Peyer's patch (tissue), 4 donors: ENCODE measurements around the gene PRRT4. TPM values are rescaled to one million over a fixed set of nuclear protein-coding genes. Genes with fewer than 3 reads are reported as not detected.

Experiments
- DNase-seq, 3 donors: peaks; one replicate each; pipeline ENCODE4 v3.0.0-alpha.2; 2017 to 2019
- H3K27ac ChIP-seq, 4 donors: fragments of 200-600 bp; sonication (generic); one replicate each; pipeline ENCODE4 v1.5.1; 2016 to 2019
- H3K27me3 ChIP-seq, 2 donors: fragments of 200-600 bp; sonication (generic); one replicate each; pipeline ENCODE4 v1.5.1; 2019
- H3K36me3 ChIP-seq, 3 donors: fragments of 200-600 bp; sonication (generic); one replicate each; pipeline ENCODE4 v1.5.1; 2016 to 2019
- H3K4me1 ChIP-seq, 4 donors: fragments of 200-600 bp; sonication (generic); one replicate each; pipeline ENCODE4 v1.5.1; 2016 to 2019
- H3K4me3 ChIP-seq, 4 donors: fragments of 200-600 bp; sonication (generic); 1 replicate in 3 of 4; 2 replicates in 1 of 4; pipeline ENCODE4 v1.5.1; 2016 to 2019; ENCODE audit warnings: mild to moderate bottlenecking in 1 of 4
- H3K9me3 ChIP-seq, 4 donors: fragments of 200-600 bp; sonication (generic); one replicate each; pipeline ENCODE4 v1.5.1; 2016 to 2019; ENCODE audit warnings: mild to moderate bottlenecking in 1 of 4
- CTCF ChIP-seq, 6 experiments: fragments of 450-650 bp in 4 of 6; fragments of 200-600 bp in 2 of 6; sonication (generic) in 1 of 6; IDR thresholded peaks; one replicate each; pipeline ENCODE4 v1.5.1; 2017 to 2019; ENCODE audit warnings: antibody characterized with exemption in 6 of 6, mild to moderate bottlenecking in 3 of 6, moderate library complexity in 1 of 6
- POLR2A ChIP-seq, 2 donors: fragments of 450-650 bp; IDR thresholded peaks; one replicate each; pipeline ENCODE4 v1.5.1; 2017; ENCODE audit warnings: antibody characterized with exemption in 2 of 2, mild to moderate bottlenecking in 2 of 2, moderate library complexity in 2 of 2
- total RNA-seq, 4 donors: library from RNA; depleted of rRNA; stranded (reverse); fragments of >200 nt; gene quantifications; one replicate each; pipeline ENCODE4 v1.1.0, GENCODE V29; 2016

The PRRT4 gene
- total RNA-seq, 4 donors from 2014 or later, result 0.66 TPM; not detected in 3

DNA sequence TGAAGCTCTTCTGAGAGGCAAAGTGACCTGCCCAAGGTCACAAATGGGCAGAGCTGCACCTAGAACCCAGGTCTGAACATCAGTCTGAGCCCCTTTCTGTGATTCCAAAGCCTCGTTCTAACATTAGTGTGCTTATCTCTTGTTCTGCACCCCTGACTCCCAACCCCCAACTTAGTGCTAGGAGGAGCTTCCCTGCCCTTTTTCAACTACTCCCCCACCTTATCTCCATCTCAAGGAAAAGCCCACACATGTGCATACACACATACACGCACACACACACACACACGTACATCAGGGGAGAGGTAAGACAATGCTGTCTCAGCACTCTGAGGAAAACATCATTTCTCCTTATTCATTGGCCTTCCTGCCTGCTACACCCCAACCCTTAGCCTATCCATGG, 8.3 kb downstream of the PRRT4 start:
- no peak overlapping the region for H3K27ac ChIP-seq
- TF ChIP-seq POLR2A (IDR thresholded peaks at IDR 0.05), result no peak
- TF ChIP-seq CTCF (IDR thresholded peaks at IDR 0.05), result no peak
- H3K9me3 ChIP-seq, result no peaks in the 10 kb centered on the region
- DNase-seq, result no peak
- peaks cover 0 to 13% (median 3%) of the 10 kb centered on the region in 4 donors for H3K4me1 ChIP-seq
- no peaks in the 10 kb centered on the region for H3K36me3 ChIP-seq
- H3K27me3 ChIP-seq, result peaks cover 0 to 9% of the 10 kb centered on the region in 2 donors
- no peak overlapping the region for H3K4me3 ChIP-seq

DNA sequence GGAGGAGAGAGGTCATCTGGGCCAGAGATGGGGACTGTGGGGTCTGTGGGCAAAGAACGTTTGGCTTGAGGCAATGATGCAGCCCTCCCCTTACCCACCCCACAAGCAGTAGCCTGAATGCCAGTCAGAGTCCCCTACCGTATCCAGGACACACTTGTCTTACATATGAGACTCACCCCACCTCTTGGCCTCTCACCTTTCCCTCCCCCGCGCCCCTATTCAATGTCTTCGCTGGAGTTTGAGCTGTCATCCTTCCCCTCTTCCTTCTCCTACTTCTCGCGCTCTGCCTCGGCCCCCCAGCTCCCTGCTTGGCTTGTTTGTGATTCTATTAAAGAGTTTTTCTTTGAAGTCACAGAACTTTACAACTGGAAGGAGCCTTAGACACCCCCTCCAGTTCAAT, 8.9 kb downstream of the PRRT4 start:
- Histone ChIP-seq H3K4me1 (peaks cover 0 to 13% (median 3%) of the 10 kb centered on the region in 4 donors), H3K36me3 (no peaks in the 10 kb centered on the region), H3K9me3 (no peaks in the 10 kb centered on the region), H3K4me3 (no peak overlapping the region), H3K27ac (no peak overlapping the region), H3K27me3 (peaks cover 0 to 9% of the 10 kb centered on the region in 2 donors)
- TF ChIP-seq POLR2A (IDR thresholded peaks at IDR 0.05) (no peak), CTCF (IDR thresholded peaks at IDR 0.05) (no peak)
- DNase-seq, result no peak

- no peak for TF ChIP-seq POLR2A (IDR thresholded peaks at IDR 0.05)
- peak in 3 of 6 experiments; percentile 35 to 39 (median 36) for TF ChIP-seq CTCF (IDR thresholded peaks at IDR 0.05)
- Histone ChIP-seq H3K4me1 (peaks cover 0 to 13% (median 3%) of the 10 kb centered on the region in 4 donors), H3K4me3 (peak overlapping the region in 3 of 4 donors; percentile 14 to 44 (median 41)), H3K27me3 (peaks cover 0 to 9% of the 10 kb centered on the region in 2 donors), H3K27ac (no peak overlapping the region), H3K36me3 (no peaks in the 10 kb centered on the region), H3K9me3 (no peaks in the 10 kb centered on the region)
- no peak for DNase-seq
Observed at GRCh38 chr7:128352153-128352537, 9.3 kb downstream of the PRRT4 start.

GRCh38 chr7:128351296-128352152, 10.0 kb downstream of the PRRT4 start:
- peaks cover 0 to 13% (median 3%) of the 10 kb centered on the region in 4 donors for H3K4me1 ChIP-seq
- peak overlapping the region in 3 of 4 donors; percentile 41 to 44 (median 41) for H3K4me3 ChIP-seq
- no peak for TF ChIP-seq CTCF (IDR thresholded peaks at IDR 0.05)
- no peak for TF ChIP-seq POLR2A (IDR thresholded peaks at IDR 0.05)
- peaks cover 0 to 9% of the 10 kb centered on the region in 2 donors for H3K27me3 ChIP-seq
- no peak for DNase-seq
- H3K9me3 ChIP-seq, result no peaks in the 10 kb centered on the region
- no peak overlapping the region for H3K27ac ChIP-seq
- H3K36me3 ChIP-seq, result no peaks in the 10 kb centered on the region

DNA sequence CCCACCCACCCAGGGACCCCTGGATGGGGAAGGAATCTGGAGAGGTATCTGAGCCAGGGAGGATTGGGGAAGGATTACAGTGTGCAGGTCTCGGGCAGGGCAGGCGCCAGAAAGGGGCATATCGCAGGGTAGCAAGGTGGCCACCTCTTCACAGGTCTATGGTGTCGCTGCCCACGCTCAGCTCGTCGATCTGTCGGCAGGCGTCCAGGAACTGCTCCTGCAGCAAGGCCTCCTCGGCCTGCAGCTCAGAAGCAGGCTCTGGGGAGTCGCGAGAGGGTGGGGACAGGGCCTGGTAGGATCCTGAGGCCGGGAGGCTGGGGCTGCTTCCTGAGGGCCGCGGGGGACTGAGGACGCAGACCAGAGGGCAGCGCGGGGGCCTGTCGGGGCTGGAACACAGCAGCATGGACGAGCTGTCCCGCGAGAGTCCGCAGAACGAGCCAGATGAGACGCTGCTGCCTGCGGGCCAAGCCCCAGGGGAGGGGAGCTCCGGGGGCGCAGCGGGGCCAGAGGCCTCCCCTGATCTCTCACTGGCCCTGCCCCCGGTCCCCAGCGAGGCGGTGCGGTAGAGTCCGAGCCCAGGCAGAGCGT, 10.7 kb downstream of the PRRT4 start:
- H3K4me3 ChIP-seq, result no peak overlapping the region
- peaks cover 0 to 13% (median 3%) of the 10 kb centered on the region in 4 donors for H3K4me1 ChIP-seq
- TF ChIP-seq POLR2A (IDR thresholded peaks at IDR 0.05), result no peak
- H3K9me3 ChIP-seq, result no peaks in the 10 kb centered on the region
- DNase-seq, result no peak
- H3K36me3 ChIP-seq, result no peaks in the 10 kb centered on the region
- H3K27ac ChIP-seq, result no peak overlapping the region
- peaks cover 0 to 9% of the 10 kb centered on the region in 2 donors for H3K27me3 ChIP-seq

DNA sequence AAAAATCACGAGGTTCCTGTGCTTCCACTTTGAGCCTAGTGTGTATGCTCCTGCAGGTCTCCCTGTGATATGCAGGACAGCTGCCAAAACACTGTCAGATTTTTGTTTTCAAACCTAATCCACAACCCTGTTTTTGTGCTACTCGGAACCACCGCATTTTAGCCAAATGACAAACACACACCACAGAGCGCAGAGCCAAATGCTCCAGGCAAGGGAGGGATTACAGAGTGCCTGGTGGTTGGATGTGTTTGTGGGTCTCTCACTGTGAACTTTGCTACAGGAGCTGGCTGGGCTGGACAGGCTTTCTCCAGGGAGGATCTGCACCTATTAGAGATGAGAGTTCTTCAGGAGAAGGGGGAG, 12.0 kb downstream of the PRRT4 start:
- H3K36me3 ChIP-seq, result no peaks in the 10 kb centered on the region
- DNase-seq, result no peak
- TF ChIP-seq CTCF (IDR thresholded peaks at IDR 0.05) (no peak), POLR2A (IDR thresholded peaks at IDR 0.05) (no peak)
- H3K27ac ChIP-seq, result no peak overlapping the region
- peaks cover 0 to 13% (median 3%) of the 10 kb centered on the region in 4 donors for H3K4me1 ChIP-seq
- H3K9me3 ChIP-seq, result no peaks in the 10 kb centered on the region
- no peak overlapping the region for H3K4me3 ChIP-seq
- peaks cover 0 to 9% of the 10 kb centered on the region in 2 donors for H3K27me3 ChIP-seq
